ENCODE results near the gene CTNND2. TPM values are rescaled to one million over a fixed set of nuclear protein-coding genes. Genes with fewer than 3 reads are reported as not detected.

Gene CTNND2
- total RNA-seq, 2 experiments from 2014 or later: 0.20 TPM; not detected in 1

- Histone ChIP-seq H3K4me3 (ENCODE audit: low read length) (no peak overlapping the region), H3K27me3 (ENCODE audit: control insufficient read depth in 1 of 2, insufficient read depth in 2 of 2, low read length in 2 of 2) (no peaks in the 10 kb centered on the region), H3K4me1 (ENCODE audit: insufficient read depth, low read length) (no peaks in the 10 kb centered on the region), H3K36me3 (ENCODE audit: insufficient read depth, low read length) (no peaks in the 10 kb centered on the region), H3K27ac (ENCODE audit: low read depth in 1 of 2, low read length in 2 of 2) (no peak overlapping the region), H3K9me3 (ENCODE audit: control insufficient read depth in 1 of 2, insufficient read depth in 1 of 2, low read length in 2 of 2) (no peaks in the 10 kb centered on the region)
- Mint-ChIP-seq H3K27me3 (no peaks in the 10 kb centered on the region), H3K4me1 (ENCODE audit: low read depth) (no peaks in the 10 kb centered on the region), H3K27ac (no peak overlapping the region), H3K4me3 (no peak overlapping the region), H3K9me3 (no peaks in the 10 kb centered on the region), H3K36me3 (ENCODE audit: low read depth) (no peaks in the 10 kb centered on the region)
- CTCF ChIA-PET: no interaction called here
- DNase-seq (no peak), ATAC-seq (ENCODE audit: poor library complexity) (no peak)
- TF ChIP-seq, protein P1, sequence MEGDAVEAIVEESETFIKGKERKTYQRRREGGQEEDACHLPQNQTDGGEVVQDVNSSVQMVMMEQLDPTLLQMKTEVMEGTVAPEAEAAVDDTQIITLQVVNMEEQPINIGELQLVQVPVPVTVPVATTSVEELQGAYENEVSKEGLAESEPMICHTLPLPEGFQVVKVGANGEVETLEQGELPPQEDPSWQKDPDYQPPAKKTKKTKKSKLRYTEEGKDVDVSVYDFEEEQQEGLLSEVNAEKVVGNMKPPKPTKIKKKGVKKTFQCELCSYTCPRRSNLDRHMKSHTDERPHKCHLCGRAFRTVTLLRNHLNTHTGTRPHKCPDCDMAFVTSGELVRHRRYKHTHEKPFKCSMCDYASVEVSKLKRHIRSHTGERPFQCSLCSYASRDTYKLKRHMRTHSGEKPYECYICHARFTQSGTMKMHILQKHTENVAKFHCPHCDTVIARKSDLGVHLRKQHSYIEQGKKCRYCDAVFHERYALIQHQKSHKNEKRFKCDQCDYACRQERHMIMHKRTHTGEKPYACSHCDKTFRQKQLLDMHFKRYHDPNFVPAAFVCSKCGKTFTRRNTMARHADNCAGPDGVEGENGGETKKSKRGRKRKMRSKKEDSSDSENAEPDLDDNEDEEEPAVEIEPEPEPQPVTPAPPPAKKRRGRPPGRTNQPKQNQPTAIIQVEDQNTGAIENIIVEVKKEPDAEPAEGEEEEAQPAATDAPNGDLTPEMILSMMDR (IDR thresholded peaks at IDR 0.05): no peak
- POLR2A ChIA-PET: no interaction called here
- intact Hi-C loops (cut with DNase I, micrococcal nuclease): loop anchor here in 1 of 2 experiments (10.0 kb wide), 1 partner anchor 510 kb away; no protein-coding TSS in a partner anchor
Observed at GRCh38 chr5:11494340-11494739, 409.9 kb downstream of the CTNND2 start.

GRCh38 chr5:11491404-11492075, 412.7 kb downstream of the CTNND2 start:
- CTCF ChIA-PET: no interaction called here
- TF ChIP-seq, protein P1 (IDR thresholded peaks at IDR 0.05): no peak
- intact Hi-C loops (cut with DNase I, micrococcal nuclease): loop anchor here in 1 of 2 experiments (10.0 kb wide), 1 partner anchor 507 kb away; no protein-coding TSS in a partner anchor

DNA sequence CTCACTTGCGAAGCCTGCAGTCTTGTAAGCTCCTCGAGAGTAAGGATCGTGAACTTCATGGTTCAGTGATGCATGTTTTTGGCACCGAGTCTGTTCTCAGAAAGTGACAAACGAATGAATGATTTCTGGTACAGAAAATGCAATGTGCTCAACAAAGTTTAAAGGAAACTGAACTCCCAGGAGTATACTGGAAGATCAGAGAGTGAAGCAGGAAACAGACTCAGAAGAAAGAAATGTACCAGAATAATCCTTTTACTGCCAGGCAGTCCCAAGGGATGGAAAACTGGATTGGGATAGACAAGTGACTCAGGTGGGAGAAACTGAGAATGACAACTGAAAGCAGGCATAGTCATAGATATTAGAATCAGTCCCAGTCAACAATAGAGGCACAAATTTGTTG, 420.6 kb downstream of the CTNND2 start:
- no peak overlapping the region for H3K4me3 Mint-ChIP-seq
- H3K9me3 ChIP-seq (ENCODE audit: control insufficient read depth in 1 of 2, insufficient read depth in 1 of 2, low read length in 2 of 2): no peaks in the 10 kb centered on the region
- H3K27me3 ChIP-seq (ENCODE audit: control insufficient read depth in 1 of 2, insufficient read depth in 2 of 2, low read length in 2 of 2): no peaks in the 10 kb centered on the region
- TF ChIP-seq, protein P1 (IDR thresholded peaks at IDR 0.05): no peak
- POLR2A ChIA-PET: no interaction called here
- H3K4me1 ChIP-seq (ENCODE audit: insufficient read depth, low read length): no peaks in the 10 kb centered on the region
- H3K4me1 Mint-ChIP-seq (ENCODE audit: low read depth): no peaks in the 10 kb centered on the region
- H3K4me3 ChIP-seq (ENCODE audit: low read length): no peak overlapping the region
- H3K27ac ChIP-seq (ENCODE audit: low read depth in 1 of 2, low read length in 2 of 2): no peak overlapping the region
- ATAC-seq (ENCODE audit: poor library complexity) (no peak), DNase-seq (no peak)
- H3K27me3 Mint-ChIP-seq: peaks cover 18% of the 10 kb centered on the region
- H3K9me3 Mint-ChIP-seq: no peaks in the 10 kb centered on the region
- CTCF ChIA-PET: no interaction called here
- no peak overlapping the region for H3K27ac Mint-ChIP-seq
- intact Hi-C loops (cut with DNase I, micrococcal nuclease): no loop called here
- H3K36me3 Mint-ChIP-seq (ENCODE audit: low read depth): no peaks in the 10 kb centered on the region
- H3K36me3 ChIP-seq (ENCODE audit: insufficient read depth, low read length): no peaks in the 10 kb centered on the region

More at GRCh38 chr5:11491404-11492075, 412.7 kb downstream of the CTNND2 start:
- Mint-ChIP-seq H3K27me3 (no peaks in the 10 kb centered on the region), H3K27ac (no peak overlapping the region), H3K4me1 (ENCODE audit: low read depth) (no peaks in the 10 kb centered on the region), H3K9me3 (no peaks in the 10 kb centered on the region), H3K4me3 (no peak overlapping the region), H3K36me3 (ENCODE audit: low read depth) (no peaks in the 10 kb centered on the region)
- H3K9me3 ChIP-seq (ENCODE audit: control insufficient read depth in 1 of 2, insufficient read depth in 1 of 2, low read length in 2 of 2): no peaks in the 10 kb centered on the region
- ATAC-seq (ENCODE audit: poor library complexity) (no peak), DNase-seq (no peak)
- H3K4me3 ChIP-seq (ENCODE audit: low read length): no peak overlapping the region
- H3K27ac ChIP-seq (ENCODE audit: low read depth in 1 of 2, low read length in 2 of 2): no peak overlapping the region
- no peaks in the 10 kb centered on the region for H3K36me3 ChIP-seq (ENCODE audit: insufficient read depth, low read length)
- H3K27me3 ChIP-seq (ENCODE audit: control insufficient read depth in 1 of 2, insufficient read depth in 2 of 2, low read length in 2 of 2): no peaks in the 10 kb centered on the region
- POLR2A ChIA-PET: no interaction called here
- no peaks in the 10 kb centered on the region for H3K4me1 ChIP-seq (ENCODE audit: insufficient read depth, low read length)

Measured in CD4-positive, alpha-beta T cell (primary cell).